HepG2 (cell line): ENCODE data around the gene PACS2. TPM values are rescaled to one million over a fixed set of nuclear protein-coding genes. Genes with fewer than 3 reads are reported as not detected.

Experiments used
- ATAC-seq: fragments of 200-7000 bp; cut with Tn5 transposase; 3 replicates; pipeline ENCODE4 v1.9.1; 2020; ENCODE audit warnings: mild to moderate bottlenecking, moderate library complexity
- BruUV-seq: library from RNA; stranded (reverse); fragments of 400-500 nt; replicated peaks from 2 replicates; lab custom pipeline; 2021; lab: Mats Ljungman, UMichigan
- CTCF ChIA-PET: fragments of 300-600 bp; formaldehyde crosslinking; extraction: SDS; loops from one replicate; lab custom pipeline; 2021; ENCODE audit warnings: low total read pairs, inconsistent platforms, low intra/inter-chr PET ratio; lab: Yijun Ruan, JAX
- POLR2A ChIA-PET: fragments of 350-600 bp; sonication (Branson Sonifier 250); formaldehyde crosslinking; loops from one replicate; lab custom pipeline; 2020; ENCODE audit warnings: antibody characterized with exemption, inconsistent platforms; lab: Yijun Ruan, JAX
- DNase-seq: peaks from one replicate; pipeline ENCODE4 v3.0.0-alpha.2; 2015; ENCODE audit warnings: low spot score
- FAIRE-seq: peaks from 3 replicates; lab custom pipeline; 2011; peaks lifted over from hg19 to GRCh38; lab: Jason Lieb, UNC
- H2AFZ ChIP-seq: one replicate; pipeline ENCODE4 v1.6.1; 2011; ENCODE audit warnings: low read length, inconsistent platforms
- H3K27ac ChIP-seq: fragments of 300-600 bp; 3 replicates; pipeline ENCODE4 v1.8.0; 2011; ENCODE audit warnings: mixed run types, mild to moderate bottlenecking, mixed read lengths, low read length, inconsistent platforms; ENCODE audit not compliant: insufficient read depth; ENCODE audit errors: extremely low read length
- H3K27me3 ChIP-seq, 2 experiments: fragments of 200-600 bp in 1 of 2; 2 replicates in 1 of 2; 3 replicates in 1 of 2; pipeline versions ENCODE4 v1.6.0 to v1.8.0; 2011; ENCODE audit warnings: low read length in 2 of 2, mild to moderate bottlenecking in 2 of 2, moderate library complexity in 2 of 2, inconsistent platforms in 1 of 2; ENCODE audit not compliant: insufficient read depth in 2 of 2, control insufficient read depth in 1 of 2
- H3K36me3 ChIP-seq, 2 experiments: fragments of 200-600 bp in 1 of 2; replicated peaks in 1 of 2; 2 replicates in 1 of 2; 3 replicates in 1 of 2; pipeline versions ENCODE4 v1.5.1 to v1.8.0; 2011; ENCODE audit warnings: low read length in 2 of 2, inconsistent platforms in 1 of 2; ENCODE audit not compliant: insufficient read depth in 2 of 2, control insufficient read depth in 1 of 2
- H3K4me1 ChIP-seq: 2 replicates; pipeline ENCODE4 v1.5.1; 2012; ENCODE audit warnings: low read length, inconsistent platforms; ENCODE audit not compliant: insufficient read depth
- H3K4me2 ChIP-seq: 2 replicates; pipeline ENCODE4 v1.6.0; 2011; ENCODE audit warnings: low read depth, low read length, inconsistent platforms
- H3K4me3 ChIP-seq, 3 experiments: fragments of 200-600 bp in 1 of 3; sonication (generic), shearing (Covaris generic) in 1 of 3; replicated peaks in 1 of 3; 2 replicates each; pipeline ENCODE4 v1.5.1; 2011 to 2016; ENCODE audit warnings: low read length in 3 of 3, inconsistent platforms in 2 of 3, low read depth in 2 of 3, mild to moderate bottlenecking in 2 of 3, control low read depth in 1 of 3, mixed read lengths in 1 of 3; ENCODE audit not compliant: insufficient read depth in 1 of 3
- H3K79me2 ChIP-seq: one replicate; pipeline ENCODE4 v1.6.1; 2011; ENCODE audit warnings: low read length, inconsistent platforms; ENCODE audit not compliant: insufficient read depth
- H3K9ac ChIP-seq: 2 replicates; pipeline ENCODE4 v1.6.0; 2011; ENCODE audit warnings: mild to moderate bottlenecking, low read depth, low read length, inconsistent platforms; ENCODE audit not compliant: insufficient read depth
- H3K9me3 ChIP-seq: 2 replicates; pipeline ENCODE4 v1.5.1; 2012; ENCODE audit warnings: mild to moderate bottlenecking, low read length
- H4K20me1 ChIP-seq: 2 replicates; pipeline ENCODE4 v1.6.0; 2011; ENCODE audit warnings: inconsistent platforms, mild to moderate bottlenecking, low read length, moderate library complexity; ENCODE audit not compliant: insufficient read depth
- ATF7-NPFF ChIP-seq: sonication (generic); formaldehyde crosslinking; IDR thresholded peaks from 2 replicates; pipeline ENCODE4 v1.8.1; 2023; ENCODE audit warnings: mild to moderate bottlenecking, low read depth, missing genetic modification reagents, moderate library complexity
- FOSL1 ChIP-seq: sonication (generic); formaldehyde crosslinking; IDR thresholded peaks from 2 replicates; pipeline ENCODE4 v1.9.0; 2021; ENCODE audit warnings: missing genetic modification reagents, borderline replicate concordance
- ZBTB38 ChIP-seq: sonication (generic); formaldehyde crosslinking; IDR thresholded peaks from 2 replicates; pipeline ENCODE4 v1.5.1; 2020; ENCODE audit warnings: mild to moderate bottlenecking, missing genetic modification reagents
- WGBS: methylation state at CpG from one replicate; pipeline ENCODE4 v1.1.6; 2017; ENCODE audit warnings: low lambda C conversion rate; 5-methylcytosine and 5-hydroxymethylcytosine counted together
- in situ Hi-C: cut with HindIII; loops from 2 replicates; pipeline ENCODE4 v1.10.0; 2017; ENCODE audit warnings: low pct_unique_long_range_greater_than_20kb; ENCODE audit not compliant: extremely low pct_ligation_motif_present
- intact Hi-C: fragments of 100-400 bp; cut with micrococcal nuclease; formaldehyde crosslinking; loops from one replicate; pipeline ENCODE4 v1.10.0; 2022; ENCODE audit not compliant: unreplicated experiment
- polyA plus RNA-seq, 8 experiments: library from polyadenylated mRNA; depleted of rRNA in 3 of 8; stranded (reverse) in 7 of 8; unstranded in 1 of 8; fragments of >200 nt; fragmentation: Illumina TruSeq in 4 of 8; extraction: Trizol in 4 of 8; gene quantifications; 2 replicates each; pipeline versions ENCODE4 v1.2.1 to v1.2.3, GENCODE V29; 2011 to 2016; ENCODE audit warnings: low read depth in 4 of 8, missing spikeins in 1 of 8, mixed read lengths in 1 of 8; ENCODE audit not compliant: insufficient read depth in 1 of 8
- total RNA-seq, 5 experiments: library from RNA; depleted of rRNA; stranded (reverse); fragments of >200 nt; fragmentation: Illumina TruSeq; extraction: Trizol; gene quantifications; 2 replicates each; pipeline ENCODE4 v1.2.3, GENCODE V29; 2016; ENCODE audit warnings: low read depth in 1 of 5
- TF ChIP-seq, protein P1 (sequence below): sonication (generic); formaldehyde crosslinking; IDR thresholded peaks from 2 replicates; pipeline ENCODE4 v1.4.0; 2020; ENCODE audit warnings: missing genetic modification reagents
- TF ChIP-seq, protein P2 (sequence below): sonication (generic); formaldehyde crosslinking; IDR thresholded peaks from 2 replicates; pipeline ENCODE4 v1.9.0; 2021; ENCODE audit warnings: missing genetic modification reagents, borderline replicate concordance
- TF ChIP-seq, protein P3 (sequence below): sonication (generic); formaldehyde crosslinking; IDR thresholded peaks from 2 replicates; pipeline ENCODE4 v1.9.0; 2021; ENCODE audit warnings: missing genetic modification reagents, borderline replicate concordance

PACS2 gene
- total and polyA plus RNA-seq, 2 of the 13 experiments (the other 11 are each of a cell fraction or from before 2014, with no cell fraction given) = 23.6 to 27.6 TPM

DNA sequence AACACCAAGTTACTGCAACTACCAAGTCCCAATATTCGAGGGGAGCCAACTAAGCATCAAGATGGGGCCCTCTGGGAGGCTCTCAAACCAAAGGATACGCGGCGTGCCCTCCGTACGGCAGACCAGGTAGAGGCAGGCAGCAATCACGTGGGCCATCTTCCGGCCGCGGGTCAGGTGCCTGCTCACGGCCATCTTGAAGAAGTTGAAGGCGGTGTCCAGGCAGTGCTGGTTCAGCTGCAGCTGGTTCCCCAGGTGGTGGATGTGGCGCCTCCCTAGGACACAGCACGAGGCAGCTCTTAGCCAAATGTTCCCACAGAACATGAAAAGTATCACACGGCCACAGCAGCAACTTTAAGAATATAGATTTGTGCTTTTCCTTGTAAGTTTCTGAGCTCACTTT lies 41.9 kb upstream of the PACS2 start:
- TF ChIP-seq ZBTB38 (no peak), ATF7-NPFF (CRISPR knock-in tag) (no peak), FOSL1 (CRISPR knock-in tag) (no peak)
- TF ChIP-seq, all 625 proteins: peak for 0
- ATAC-seq (no peak), DNase-seq (no peak), FAIRE-seq (no peak)
- peaks cover 3% of the 10 kb centered on the region for H3K79me2 ChIP-seq
- no peaks in the 10 kb centered on the region for H3K27me3 ChIP-seq
- H3K9ac ChIP-seq = no peak overlapping the region
- ChIA-PET CTCF (no interaction called here), POLR2A (no interaction called here)
- in situ Hi-C loops = no loop called here
- H3K9me3 ChIP-seq = no peaks in the 10 kb centered on the region
- intact Hi-C loops = no loop called here
- H4K20me1 ChIP-seq = no peaks in the 10 kb centered on the region; the same call in 1 of the 2 replicates
- H3K4me2 ChIP-seq = no peak overlapping the region
- WGBS = 94% methylated on average over 12 of the region's 15 CpGs
- no peaks in the 10 kb centered on the region for H3K4me1 ChIP-seq
- BruUV-seq = no TSS peak
- no peak overlapping the region for H3K4me3 ChIP-seq
- peaks cover 1 to 5% of the 10 kb centered on the region in 2 experiments; a peak in 3 of 5 replicates for H3K36me3 ChIP-seq
- no peak overlapping the region for H2AFZ ChIP-seq
- no peak overlapping the region for H3K27ac ChIP-seq

DNA sequence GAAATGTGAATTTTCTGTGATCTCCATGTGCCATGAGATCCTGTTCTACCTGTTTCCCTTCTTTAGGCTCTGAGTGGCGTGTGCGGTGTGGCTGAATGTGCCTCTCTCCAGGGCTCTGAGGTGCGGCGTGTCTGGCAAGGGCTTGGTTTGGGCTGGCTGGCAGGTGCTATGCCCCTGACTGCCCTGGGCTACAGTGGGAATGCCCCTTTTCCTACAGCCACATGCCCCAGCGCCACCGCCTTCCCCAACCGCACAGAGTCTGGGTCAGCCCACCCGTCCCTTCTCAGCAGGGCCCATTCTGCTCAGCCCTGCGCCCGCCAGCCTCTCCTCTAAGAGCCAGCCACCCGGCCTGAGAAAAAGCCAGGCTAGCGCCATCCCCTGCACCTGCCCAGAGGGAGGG lies 41.5 kb upstream of the PACS2 start:
- in situ Hi-C loops (no loop called here), intact Hi-C loops (no loop called here)
- no peaks in the 10 kb centered on the region for H3K4me1 ChIP-seq
- no peak overlapping the region for H3K9ac ChIP-seq
- H3K4me3 ChIP-seq = no peak overlapping the region
- no peaks in the 10 kb centered on the region; the same call in 1 of the 2 replicates for H4K20me1 ChIP-seq
- H3K36me3 ChIP-seq = peaks cover 1 to 5% of the 10 kb centered on the region in 2 experiments; a peak in 3 of 5 replicates
- H3K27ac ChIP-seq = no peak overlapping the region
- CTCF ChIA-PET = no interaction called here
- no peak overlapping the region for H2AFZ ChIP-seq
- H3K79me2 ChIP-seq = peaks cover 4% of the 10 kb centered on the region
- BruUV-seq = no TSS peak
- H3K9me3 ChIP-seq = no peaks in the 10 kb centered on the region
- POLR2A ChIA-PET = no interaction called here
- no peak for DNase-seq
- no peak for ATAC-seq
- H3K27me3 ChIP-seq = no peaks in the 10 kb centered on the region
- 99% methylated on average over 8 of the region's 12 CpGs for whole genome bisulfite sequencing
- no peak overlapping the region for H3K4me2 ChIP-seq
- no peak for FAIRE-seq
- TF ChIP-seq, protein P1, sequence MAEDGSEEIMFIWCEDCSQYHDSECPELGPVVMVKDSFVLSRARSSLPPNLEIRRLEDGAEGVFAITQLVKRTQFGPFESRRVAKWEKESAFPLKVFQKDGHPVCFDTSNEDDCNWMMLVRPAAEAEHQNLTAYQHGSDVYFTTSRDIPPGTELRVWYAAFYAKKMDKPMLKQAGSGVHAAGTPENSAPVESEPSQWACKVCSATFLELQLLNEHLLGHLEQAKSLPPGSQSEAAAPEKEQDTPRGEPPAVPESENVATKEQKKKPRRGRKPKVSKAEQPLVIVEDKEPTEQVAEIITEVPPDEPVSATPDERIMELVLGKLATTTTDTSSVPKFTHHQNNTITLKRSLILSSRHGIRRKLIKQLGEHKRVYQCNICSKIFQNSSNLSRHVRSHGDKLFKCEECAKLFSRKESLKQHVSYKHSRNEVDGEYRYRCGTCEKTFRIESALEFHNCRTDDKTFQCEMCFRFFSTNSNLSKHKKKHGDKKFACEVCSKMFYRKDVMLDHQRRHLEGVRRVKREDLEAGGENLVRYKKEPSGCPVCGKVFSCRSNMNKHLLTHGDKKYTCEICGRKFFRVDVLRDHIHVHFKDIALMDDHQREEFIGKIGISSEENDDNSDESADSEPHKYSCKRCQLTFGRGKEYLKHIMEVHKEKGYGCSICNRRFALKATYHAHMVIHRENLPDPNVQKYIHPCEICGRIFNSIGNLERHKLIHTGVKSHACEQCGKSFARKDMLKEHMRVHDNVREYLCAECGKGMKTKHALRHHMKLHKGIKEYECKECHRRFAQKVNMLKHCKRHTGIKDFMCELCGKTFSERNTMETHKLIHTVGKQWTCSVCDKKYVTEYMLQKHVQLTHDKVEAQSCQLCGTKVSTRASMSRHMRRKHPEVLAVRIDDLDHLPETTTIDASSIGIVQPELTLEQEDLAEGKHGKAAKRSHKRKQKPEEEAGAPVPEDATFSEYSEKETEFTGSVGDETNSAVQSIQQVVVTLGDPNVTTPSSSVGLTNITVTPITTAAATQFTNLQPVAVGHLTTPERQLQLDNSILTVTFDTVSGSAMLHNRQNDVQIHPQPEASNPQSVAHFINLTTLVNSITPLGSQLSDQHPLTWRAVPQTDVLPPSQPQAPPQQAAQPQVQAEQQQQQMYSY (CRISPR knock-in tag) = no peak
- TF ChIP-seq, protein P2, sequence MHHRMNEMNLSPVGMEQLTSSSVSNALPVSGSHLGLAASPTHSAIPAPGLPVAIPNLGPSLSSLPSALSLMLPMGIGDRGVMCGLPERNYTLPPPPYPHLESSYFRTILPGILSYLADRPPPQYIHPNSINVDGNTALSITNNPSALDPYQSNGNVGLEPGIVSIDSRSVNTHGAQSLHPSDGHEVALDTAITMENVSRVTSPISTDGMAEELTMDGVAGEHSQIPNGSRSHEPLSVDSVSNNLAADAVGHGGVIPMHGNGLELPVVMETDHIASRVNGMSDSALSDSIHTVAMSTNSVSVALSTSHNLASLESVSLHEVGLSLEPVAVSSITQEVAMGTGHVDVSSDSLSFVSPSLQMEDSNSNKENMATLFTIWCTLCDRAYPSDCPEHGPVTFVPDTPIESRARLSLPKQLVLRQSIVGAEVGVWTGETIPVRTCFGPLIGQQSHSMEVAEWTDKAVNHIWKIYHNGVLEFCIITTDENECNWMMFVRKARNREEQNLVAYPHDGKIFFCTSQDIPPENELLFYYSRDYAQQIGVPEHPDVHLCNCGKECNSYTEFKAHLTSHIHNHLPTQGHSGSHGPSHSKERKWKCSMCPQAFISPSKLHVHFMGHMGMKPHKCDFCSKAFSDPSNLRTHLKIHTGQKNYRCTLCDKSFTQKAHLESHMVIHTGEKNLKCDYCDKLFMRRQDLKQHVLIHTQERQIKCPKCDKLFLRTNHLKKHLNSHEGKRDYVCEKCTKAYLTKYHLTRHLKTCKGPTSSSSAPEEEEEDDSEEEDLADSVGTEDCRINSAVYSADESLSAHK (CRISPR knock-in tag) = no peak
- TF ChIP-seq, protein P3, sequence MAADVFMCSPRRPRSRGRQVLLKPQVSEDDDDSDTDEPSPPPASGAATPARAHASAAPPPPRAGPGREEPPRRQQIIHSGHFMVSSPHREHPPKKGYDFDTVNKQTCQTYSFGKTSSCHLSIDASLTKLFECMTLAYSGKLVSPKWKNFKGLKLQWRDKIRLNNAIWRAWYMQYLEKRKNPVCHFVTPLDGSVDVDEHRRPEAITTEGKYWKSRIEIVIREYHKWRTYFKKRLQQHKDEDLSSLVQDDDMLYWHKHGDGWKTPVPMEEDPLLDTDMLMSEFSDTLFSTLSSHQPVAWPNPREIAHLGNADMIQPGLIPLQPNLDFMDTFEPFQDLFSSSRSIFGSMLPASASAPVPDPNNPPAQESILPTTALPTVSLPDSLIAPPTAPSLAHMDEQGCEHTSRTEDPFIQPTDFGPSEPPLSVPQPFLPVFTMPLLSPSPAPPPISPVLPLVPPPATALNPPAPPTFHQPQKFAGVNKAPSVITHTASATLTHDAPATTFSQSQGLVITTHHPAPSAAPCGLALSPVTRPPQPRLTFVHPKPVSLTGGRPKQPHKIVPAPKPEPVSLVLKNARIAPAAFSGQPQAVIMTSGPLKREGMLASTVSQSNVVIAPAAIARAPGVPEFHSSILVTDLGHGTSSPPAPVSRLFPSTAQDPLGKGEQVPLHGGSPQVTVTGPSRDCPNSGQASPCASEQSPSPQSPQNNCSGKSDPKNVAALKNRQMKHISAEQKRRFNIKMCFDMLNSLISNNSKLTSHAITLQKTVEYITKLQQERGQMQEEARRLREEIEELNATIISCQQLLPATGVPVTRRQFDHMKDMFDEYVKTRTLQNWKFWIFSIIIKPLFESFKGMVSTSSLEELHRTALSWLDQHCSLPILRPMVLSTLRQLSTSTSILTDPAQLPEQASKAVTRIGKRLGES (CRISPR knock-in tag) = no peak
